Peyer's patch (tissue), 4 donors: Measurements from ENCODE around the gene TIGD1. TPM values are rescaled to one million over a fixed set of nuclear protein-coding genes. Genes with fewer than 3 reads are reported as not detected.

Experiments
- DNase-seq, 3 donors: peaks; one replicate each; pipeline ENCODE4 v3.0.0-alpha.2; 2017 to 2019
- H3K27ac ChIP-seq, 4 donors: fragments of 200-600 bp; sonication (generic); one replicate each; pipeline ENCODE4 v1.5.1; 2016 to 2019
- H3K27me3 ChIP-seq, 2 donors: fragments of 200-600 bp; sonication (generic); one replicate each; pipeline ENCODE4 v1.5.1; 2019
- H3K36me3 ChIP-seq, 3 donors: fragments of 200-600 bp; sonication (generic); one replicate each; pipeline ENCODE4 v1.5.1; 2016 to 2019
- H3K4me1 ChIP-seq, 4 donors: fragments of 200-600 bp; sonication (generic); one replicate each; pipeline ENCODE4 v1.5.1; 2016 to 2019
- H3K4me3 ChIP-seq, 4 donors: fragments of 200-600 bp; sonication (generic); 1 replicate in 3 of 4; 2 replicates in 1 of 4; pipeline ENCODE4 v1.5.1; 2016 to 2019; ENCODE audit warnings: mild to moderate bottlenecking in 1 of 4
- H3K9me3 ChIP-seq, 4 donors: fragments of 200-600 bp; sonication (generic); one replicate each; pipeline ENCODE4 v1.5.1; 2016 to 2019; ENCODE audit warnings: mild to moderate bottlenecking in 1 of 4
- CTCF ChIP-seq, 6 experiments: fragments of 450-650 bp in 4 of 6; fragments of 200-600 bp in 2 of 6; sonication (generic) in 1 of 6; IDR thresholded peaks; one replicate each; pipeline ENCODE4 v1.5.1; 2017 to 2019; ENCODE audit warnings: antibody characterized with exemption in 6 of 6, mild to moderate bottlenecking in 3 of 6, moderate library complexity in 1 of 6
- POLR2A ChIP-seq, 2 donors: fragments of 450-650 bp; IDR thresholded peaks; one replicate each; pipeline ENCODE4 v1.5.1; 2017; ENCODE audit warnings: antibody characterized with exemption in 2 of 2, mild to moderate bottlenecking in 2 of 2, moderate library complexity in 2 of 2
- total RNA-seq, 4 donors: library from RNA; depleted of rRNA; stranded (reverse); fragments of >200 nt; gene quantifications; one replicate each; pipeline ENCODE4 v1.1.0, GENCODE V29; 2016

TIGD1 gene
- total RNA-seq, 4 donors from 2014 or later: 8.6 to 31.4 (median 13.4) TPM

- H3K4me1 ChIP-seq: peaks cover 0 to 6% (median 0%) of the 10 kb centered on the region in 4 donors
- TF ChIP-seq POLR2A (IDR thresholded peaks at IDR 0.05): no peak
- no peak for TF ChIP-seq CTCF (IDR thresholded peaks at IDR 0.05)
- no peaks in the 10 kb centered on the region for H3K36me3 ChIP-seq
- H3K9me3 ChIP-seq: no peaks in the 10 kb centered on the region
- H3K27me3 ChIP-seq: no peaks in the 10 kb centered on the region
- H3K4me3 ChIP-seq: no peak overlapping the region
- no peak overlapping the region for H3K27ac ChIP-seq
- no peak for DNase-seq
Measured at GRCh38 chr2:232544674-232545073, 5.7 kb downstream of the TIGD1 start.

- H3K9me3 ChIP-seq: no peaks in the 10 kb centered on the region
- TF ChIP-seq POLR2A (IDR thresholded peaks at IDR 0.05) (no peak), CTCF (IDR thresholded peaks at IDR 0.05) (no peak)
- no peaks in the 10 kb centered on the region for H3K27me3 ChIP-seq
- H3K36me3 ChIP-seq: no peaks in the 10 kb centered on the region
- no peak overlapping the region for H3K27ac ChIP-seq
- H3K4me1 ChIP-seq: no peaks in the 10 kb centered on the region
- DNase-seq: peak in 2 of 3 donors; percentile 42 to 44
- no peak overlapping the region for H3K4me3 ChIP-seq
Measured at GRCh38 chr2:232543928-232544631, 6.3 kb downstream of the TIGD1 start.

GRCh38 chr2:232543491-232543890, 6.9 kb downstream of the TIGD1 start:
- no peaks in the 10 kb centered on the region for H3K36me3 ChIP-seq
- no peaks in the 10 kb centered on the region for H3K27me3 ChIP-seq
- H3K4me3 ChIP-seq: no peak overlapping the region
- no peak overlapping the region for H3K27ac ChIP-seq
- no peaks in the 10 kb centered on the region for H3K9me3 ChIP-seq
- TF ChIP-seq CTCF (IDR thresholded peaks at IDR 0.05) (no peak), POLR2A (IDR thresholded peaks at IDR 0.05) (no peak)
- DNase-seq: peak in 1 of 3 donors; percentile 46
- H3K4me1 ChIP-seq: no peaks in the 10 kb centered on the region

GRCh38 chr2:232542715-232543467, 7.5 kb downstream of the TIGD1 start:
- H3K36me3 ChIP-seq: no peaks in the 10 kb centered on the region
- no peak for TF ChIP-seq POLR2A (IDR thresholded peaks at IDR 0.05)
- no peak overlapping the region for H3K4me3 ChIP-seq
- no peak overlapping the region for H3K27ac ChIP-seq
- no peaks in the 10 kb centered on the region for H3K4me1 ChIP-seq
- no peaks in the 10 kb centered on the region for H3K9me3 ChIP-seq
- DNase-seq: peak in 2 of 3 donors; percentile 34 to 37
- no peaks in the 10 kb centered on the region for H3K27me3 ChIP-seq

- no peaks in the 10 kb centered on the region for H3K27me3 ChIP-seq
- H3K4me1 ChIP-seq: no peaks in the 10 kb centered on the region
- H3K27ac ChIP-seq: no peak overlapping the region
- no peak for DNase-seq
- H3K4me3 ChIP-seq: no peak overlapping the region
- H3K9me3 ChIP-seq: no peaks in the 10 kb centered on the region
- TF ChIP-seq CTCF (IDR thresholded peaks at IDR 0.05) (no peak), POLR2A (IDR thresholded peaks at IDR 0.05) (no peak)
- no peaks in the 10 kb centered on the region for H3K36me3 ChIP-seq
Measured at GRCh38 chr2:232541961-232542714, 8.2 kb downstream of the TIGD1 start.
